ENCODE data around the gene KCNJ2. TPM values are rescaled to one million over a fixed set of nuclear protein-coding genes. Genes with fewer than 3 reads are reported as not detected.

The KCNJ2 gene
- total RNA-seq (1 to 10 TPM; 6.7 to 9.7 TPM), polyA plus RNA-seq (10 to 100 TPM in 1 of 2 donors, 1 to 10 TPM in 1; 6.4 to 12.7 TPM)
- long read RNA-seq, donor 1, full-length matches to known transcripts = 1 of 1 reads
- long read RNA-seq, donor 1, partial matches to known transcripts = 0 of 1 reads
- long read RNA-seq, donor 1, other reads (novel, unspliced or antisense) = 0 of 1 reads
- long read RNA-seq, donor 2, full-length matches to known transcripts = 1 of 1 reads
- long read RNA-seq, donor 2, partial matches to known transcripts = 0 of 1 reads
- long read RNA-seq, donor 2, other reads (novel, unspliced or antisense) = 0 of 1 reads
- long read RNA-seq, donor 3, full-length matches to known transcripts = 1 of 1 reads
- long read RNA-seq, donor 3, partial matches to known transcripts = 0 of 1 reads
- long read RNA-seq, donor 3, other reads (novel, unspliced or antisense) = 0 of 1 reads
- long read RNA-seq, donor 4 = 0 reads
- long read RNA-seq, donor 5, full-length matches to known transcripts = 2 of 2 reads
- long read RNA-seq, donor 5, partial matches to known transcripts = 0 of 2 reads
- long read RNA-seq, donor 5, other reads (novel, unspliced or antisense) = 0 of 2 reads

- H3K27me3 ChIP-seq (ENCODE audit: control insufficient read depth in 3 of 3, insufficient read depth in 3 of 3, low read length in 2 of 3) = peaks cover 0 to 22% (median 9%) of the 10 kb centered on the region in 3 donors
- H3K27ac ChIP-seq (ENCODE audit: low read depth in 1 of 2, low read length in 1 of 2) = peak within 1 kb of the TSS; percentile 93 to 98
- H3K36me3 ChIP-seq (ENCODE audit: control insufficient read depth in 4 of 4, insufficient read depth in 4 of 4, low read length in 4 of 4) = no peaks in the 10 kb centered on the region
- peaks cover 0 to 19% (median 4%) of the 10 kb centered on the region in 5 donors for H3K4me1 ChIP-seq (ENCODE audit: control insufficient read depth in 5 of 5, insufficient read depth in 5 of 5, low read length in 5 of 5)
- no peak for TF ChIP-seq CTCF (IDR thresholded peaks at IDR 0.05; ENCODE audit: control extremely low read depth, extremely low read depth)
- ATAC-seq (ENCODE audit: insufficient read depth, low FRiP score) = peak; percentile 96
- no peaks in the 10 kb centered on the region for H3K9me3 ChIP-seq (ENCODE audit: control insufficient read depth in 4 of 4, insufficient read depth in 3 of 4, low read length in 3 of 4)
- H3K4me3 ChIP-seq = peak within 1 kb of the TSS; percentile 59
- peak; percentile 87 to 92 (median 88) for DNase-seq
- WGBS, 2 donors = 0 to 1% methylated on average over 62 to 67 of the region's 67 CpGs
- peak within 1 kb of the TSS in 1 of 2 donors; percentile 77 for H3K9ac ChIP-seq (ENCODE audit: insufficient read depth in 1 of 2, low read length in 2 of 2)
These were observed at the start of gene KCNJ2 for GRCh38 chr17:70168977-70169708. Gene KCNJ2 (plus strand): TSS chr17:70169532. CDS start chr17:70175040, 5,508 bp downstream.

GRCh38 chr17:70119545-70119944 is 49.8 kb upstream of the KCNJ2 start:
- Histone ChIP-seq H3K4me1 (ENCODE audit: control insufficient read depth in 5 of 5, insufficient read depth in 5 of 5, low read length in 5 of 5) (peaks cover 0 to 4% (median 0%) of the 10 kb centered on the region in 5 donors), H3K9ac (ENCODE audit: insufficient read depth in 1 of 2, low read length in 2 of 2) (no peak overlapping the region), H3K9me3 (ENCODE audit: control insufficient read depth in 4 of 4, insufficient read depth in 3 of 4, low read length in 3 of 4) (peaks cover 0 to 4% (median 0%) of the 10 kb centered on the region in 4 donors), H3K27ac (ENCODE audit: low read depth in 1 of 2, low read length in 1 of 2) (no peak overlapping the region), H3K36me3 (ENCODE audit: control insufficient read depth in 4 of 4, insufficient read depth in 4 of 4, low read length in 4 of 4) (no peaks in the 10 kb centered on the region), H3K4me3 (no peak overlapping the region), H3K27me3 (ENCODE audit: control insufficient read depth in 3 of 3, insufficient read depth in 3 of 3, low read length in 2 of 3) (no peaks in the 10 kb centered on the region)
- WGBS, 2 donors = 91 to 97% methylated on average over 1 of the region's 1 CpG
- ATAC-seq (ENCODE audit: insufficient read depth, low FRiP score) = no peak
- no peak for DNase-seq
- TF ChIP-seq CTCF (IDR thresholded peaks at IDR 0.05; ENCODE audit: control extremely low read depth, extremely low read depth) = no peak

GRCh38 chr17:70119983-70120382 is 49.3 kb upstream of the KCNJ2 start:
- DNase-seq (no peak), ATAC-seq (ENCODE audit: insufficient read depth, low FRiP score) (no peak)
- Histone ChIP-seq H3K27me3 (ENCODE audit: control insufficient read depth in 3 of 3, insufficient read depth in 3 of 3, low read length in 2 of 3) (no peaks in the 10 kb centered on the region), H3K4me3 (no peak overlapping the region), H3K27ac (ENCODE audit: low read depth in 1 of 2, low read length in 1 of 2) (no peak overlapping the region), H3K9me3 (ENCODE audit: control insufficient read depth in 4 of 4, insufficient read depth in 3 of 4, low read length in 3 of 4) (peaks cover 0 to 4% (median 0%) of the 10 kb centered on the region in 4 donors), H3K4me1 (ENCODE audit: control insufficient read depth in 5 of 5, insufficient read depth in 5 of 5, low read length in 5 of 5) (peaks cover 0 to 4% (median 0%) of the 10 kb centered on the region in 5 donors), H3K9ac (ENCODE audit: insufficient read depth in 1 of 2, low read length in 2 of 2) (no peak overlapping the region), H3K36me3 (ENCODE audit: control insufficient read depth in 4 of 4, insufficient read depth in 4 of 4, low read length in 4 of 4) (no peaks in the 10 kb centered on the region)
- no peak for TF ChIP-seq CTCF (IDR thresholded peaks at IDR 0.05; ENCODE audit: control extremely low read depth, extremely low read depth)
- 65 to 74% methylated on average over 2 of the region's 2 CpGs for WGBS, 2 donors
